SH-SY5Y (cell line): ENCODE measurements around the gene AFMID.

Experiments
- GATA2 ChIP-seq: IDR thresholded peaks from 2 replicates; pipeline ENCODE4 v1.6.1; 2011; ENCODE audit warnings: mild to moderate bottlenecking, low read depth, low read length
- GATA3 ChIP-seq: IDR thresholded peaks from 2 replicates; pipeline ENCODE4 v1.6.1; 2011; ENCODE audit warnings: low read depth, mild to moderate bottlenecking, low read length, moderate library complexity

DNA sequence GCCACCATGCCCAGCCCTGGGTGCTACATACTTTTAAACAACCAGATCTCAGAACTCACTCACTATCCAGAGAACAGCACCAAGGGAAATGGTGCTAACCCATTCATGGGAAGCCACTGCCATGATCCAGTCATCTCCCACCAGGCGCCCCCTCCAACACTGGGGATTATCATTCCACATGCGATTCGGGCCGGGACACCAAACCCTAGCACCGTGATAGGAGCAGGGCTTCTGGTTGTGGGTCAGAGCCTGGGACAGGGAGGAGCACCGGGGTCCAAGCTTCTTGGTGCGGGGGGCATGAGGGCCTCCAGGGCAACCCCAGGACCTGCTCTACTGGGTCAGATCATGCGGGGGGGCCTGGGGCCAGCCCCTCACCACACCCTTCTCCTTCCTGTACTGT, 48.7 kb downstream of the AFMID start:
- TF ChIP-seq GATA3 (no peak), GATA2 (no peak)
